ENCODE measurements around the gene RRAS. TPM values are rescaled to one million over a fixed set of nuclear protein-coding genes. Genes with fewer than 3 reads are reported as not detected.

Gene RRAS
- total RNA-seq, 1 experiment from 2014 or later = 55.9 TPM

DNA sequence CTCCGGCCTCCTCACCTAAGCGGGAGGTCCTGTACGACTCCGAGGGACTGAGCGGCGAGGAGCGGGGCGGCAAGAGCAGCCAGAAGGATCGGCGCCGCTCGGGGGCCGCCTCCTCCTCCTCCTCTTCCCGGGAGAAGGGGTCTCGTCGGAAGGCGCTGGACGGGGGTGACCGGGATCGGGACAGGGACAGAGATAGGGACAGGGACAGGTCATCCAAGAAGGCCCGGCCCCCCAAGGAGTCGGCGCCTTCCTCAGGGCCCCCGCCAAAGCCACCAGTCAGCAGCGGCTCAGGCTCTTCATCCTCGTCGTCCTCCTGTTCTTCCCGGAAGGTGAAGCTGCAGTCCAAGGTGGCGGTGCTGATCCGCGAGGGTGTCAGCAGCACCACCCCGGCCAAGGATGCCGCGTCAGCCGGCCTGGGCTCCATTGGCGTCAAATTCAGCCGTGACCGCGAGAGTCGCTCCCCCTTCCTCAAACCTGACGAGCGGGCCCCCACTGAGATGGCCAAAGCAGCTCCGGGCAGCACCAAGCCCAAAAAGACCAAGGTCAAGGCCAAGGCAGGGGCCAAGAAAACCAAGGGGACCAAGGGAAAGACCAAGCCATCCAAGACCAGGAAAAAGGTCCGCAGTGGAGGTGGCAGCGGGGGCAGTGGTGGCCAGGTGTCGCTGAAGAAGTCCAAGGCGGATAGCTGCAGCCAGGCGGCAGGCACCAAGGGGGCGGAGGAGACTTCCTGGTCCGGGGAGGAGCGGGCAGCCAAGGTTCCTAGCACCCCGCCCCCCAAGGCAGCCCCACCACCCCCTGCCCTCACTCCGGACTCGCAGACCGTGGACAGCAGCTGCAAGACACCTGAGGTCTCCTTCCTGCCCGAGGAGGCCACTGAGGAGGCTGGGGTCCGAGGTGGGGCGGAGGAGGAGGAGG lies 12.9 kb upstream of the RRAS start:
- TSS peak; percentile 34 for BruUV-seq (replicated peaks)
- peaks cover 28% of the 10 kb centered on the region; the same call in 1 of the 2 replicates for H3K79me2 ChIP-seq (ENCODE audit: insufficient read depth, low read length)
- no peaks in the 10 kb centered on the region for H3K27me3 ChIP-seq (ENCODE audit: insufficient read depth, low read length)
- H3K27ac ChIP-seq (ENCODE audit: low read depth, low read length) = no peak overlapping the region
- no peaks in the 10 kb centered on the region for H3K9me3 ChIP-seq (ENCODE audit: control insufficient read depth in 1 of 2, insufficient read depth in 1 of 2, low read depth in 1 of 2, low read length in 2 of 2)
- no peak overlapping the region for H3K4me3 ChIP-seq (replicated peaks in 1 of 2; ENCODE audit: low read depth in 1 of 2, low read length in 2 of 2)
- peaks cover 36 to 38% of the 10 kb centered on the region in 2 experiments; a peak in 3 of 4 replicates for H3K36me3 ChIP-seq (ENCODE audit: control insufficient read depth in 1 of 2, insufficient read depth in 2 of 2, low read length in 2 of 2)
- TF ChIP-seq SRF (IDR thresholded peaks at IDR 0.05; ENCODE audit: low read depth) (no peak), ATF3 (IDR thresholded peaks at IDR 0.05) (no peak), CBX3 (IDR thresholded peaks at IDR 0.05; ENCODE audit: low read depth) (no peak), RAD21 (IDR thresholded peaks at IDR 0.05; ENCODE audit: low read depth) (no peak), POLR2A (IDR thresholded peaks at IDR 0.05; ENCODE audit: borderline replicate concordance, extremely low read depth, insufficient read depth, insufficient read length) (no peak), CTCF (IDR thresholded peaks at IDR 0.05 in 2 of 3, conservative IDR thresholded peaks at IDR 0.05 in 1 of 3; ENCODE audit: borderline replicate concordance in 1 of 3, insufficient read depth in 1 of 3, low read depth in 2 of 3, low read length in 2 of 3) (no peak)
- POLR2A ChIA-PET = no interaction called here
- H3K4me1 ChIP-seq (ENCODE audit: control insufficient read depth in 1 of 2, insufficient read depth in 2 of 2, low read length in 2 of 2) = no peaks in the 10 kb centered on the region
- H3K9ac ChIP-seq (ENCODE audit: low read length) = no peak overlapping the region
- CTCF ChIA-PET = no interaction called here
- intact Hi-C loops (cut with micrococcal nuclease) = no loop called here
- H2AFZ ChIP-seq (ENCODE audit: low read depth, low read length, poor library complexity, severe bottlenecking) = no peak overlapping the region
- H3K4me2 ChIP-seq (ENCODE audit: low read length) = no peak overlapping the region
- RAD21 ChIA-PET (ENCODE audit: low non-redundant PET in 1 of 2, low total read pairs in 2 of 2, uncharacterized antibody in 2 of 2, unreplicated experiment in 2 of 2) = no interaction called here
- DNase-seq (ENCODE audit: low read depth, low spot score) (no peak), ATAC-seq (no peak)
- no peaks in the 10 kb centered on the region for H4K20me1 ChIP-seq (ENCODE audit: insufficient read depth)
- H3K9me2 ChIP-seq (ENCODE audit: insufficient read depth) = no peaks in the 10 kb centered on the region

All from HCT116 (cell line).